ENCODE measurements around the gene IL15.
A peak's percentile ranks its signal among the peaks of the same experiment; 100 is the strongest.
"Not testable (repeated sequence)": the region's sequence is repeated elsewhere in the genome, so short reads cannot be mapped to it uniquely, and the experiment has no call there.

The IL15 gene

GRCh38 chr4:141636082-141636770 is at the start of gene IL15:
TSS of gene IL15 (plus strand) at chr4:141636583. CDS start at chr4:141719465, 82,882 bp downstream.
- DNase-seq (ENCODE audit: low read depth), result no peak

GRCh38 chr4:141587897-141588296 is 48.5 kb upstream of the IL15 start:
- DNase-seq (ENCODE audit: low read depth), result no peak

- DNase-seq (ENCODE audit: low read depth), result no peak
Observed at GRCh38 chr4:141595531-141595930, 40.9 kb upstream of the IL15 start.

- DNase-seq (ENCODE audit: low read depth), result no peak
Observed at GRCh38 chr4:141599853-141600252, 36.5 kb upstream of the IL15 start.

- DNase-seq (ENCODE audit: low read depth), result peak; percentile 4
Observed at GRCh38 chr4:141604683-141605082, 31.7 kb upstream of the IL15 start.

GRCh38 chr4:141605425-141605856 is 30.9 kb upstream of the IL15 start:
- no peak for DNase-seq (ENCODE audit: low read depth)

GRCh38 chr4:141609243-141609642 is 27.1 kb upstream of the IL15 start:
- no peak for DNase-seq (ENCODE audit: low read depth)

GRCh38 chr4:141610365-141610764 is 26.0 kb upstream of the IL15 start:
- no peak for DNase-seq (ENCODE audit: low read depth)

GRCh38 chr4:141614878-141615586 is 21.4 kb upstream of the IL15 start:
- DNase-seq (ENCODE audit: low read depth), result no peak

GRCh38 chr4:141615587-141615918 is 20.8 kb upstream of the IL15 start:
- not testable (repeated sequence) for DNase-seq (ENCODE audit: low read depth)

- DNase-seq (ENCODE audit: low read depth), result no peak
Observed at GRCh38 chr4:141620715-141621114, 15.7 kb upstream of the IL15 start.

- no peak for DNase-seq (ENCODE audit: low read depth)
Observed at GRCh38 chr4:141625023-141625422, 11.4 kb upstream of the IL15 start.

- DNase-seq (ENCODE audit: low read depth), result no peak
Observed at GRCh38 chr4:141630854-141631253, 5.5 kb upstream of the IL15 start.

GRCh38 chr4:141635736-141636081 is 674 bp upstream of the IL15 start:
- no peak for DNase-seq (ENCODE audit: low read depth)

GRCh38 chr4:141636771-141637460 is 533 bp downstream of the IL15 start:
- no peak for DNase-seq (ENCODE audit: low read depth)

- no peak for DNase-seq (ENCODE audit: low read depth)
Observed at GRCh38 chr4:141637565-141637964, 1.2 kb downstream of the IL15 start.

GRCh38 chr4:141638230-141638629 is 1.8 kb downstream of the IL15 start:
- DNase-seq (ENCODE audit: low read depth), result no peak

- no peak for DNase-seq (ENCODE audit: low read depth)
Observed at GRCh38 chr4:141640696-141641095, 4.3 kb downstream of the IL15 start.

- DNase-seq (ENCODE audit: low read depth), result no peak
Observed at GRCh38 chr4:141642063-141642462, 5.7 kb downstream of the IL15 start.

- no peak for DNase-seq (ENCODE audit: low read depth)
Observed at GRCh38 chr4:141642711-141643110, 6.3 kb downstream of the IL15 start.

- DNase-seq (ENCODE audit: low read depth), result no peak
Observed at GRCh38 chr4:141643557-141643956, 7.2 kb downstream of the IL15 start.

GRCh38 chr4:141645611-141646340 is 9.4 kb downstream of the IL15 start:
- no peak for DNase-seq (ENCODE audit: low read depth)

- no peak for DNase-seq (ENCODE audit: low read depth)
Observed at GRCh38 chr4:141646969-141647368, 10.6 kb downstream of the IL15 start.

Measured in CMK (cell line).